HG03039 (cell line): ENCODE data around the gene CDKAL1.
"Not testable (repeated sequence)": the region's sequence is repeated elsewhere in the genome, so short reads cannot be mapped to it uniquely, and the experiment has no call there.

ENCODE experiments used
- ATAC-seq: cut with Tn5 transposase; IDR thresholded peaks from one replicate; pipeline ENCODE4 v1.9.1; 2021; ENCODE audit warnings: mild to moderate bottlenecking, moderate library complexity; ENCODE audit not compliant: unreplicated experiment

CDKAL1 gene

DNA sequence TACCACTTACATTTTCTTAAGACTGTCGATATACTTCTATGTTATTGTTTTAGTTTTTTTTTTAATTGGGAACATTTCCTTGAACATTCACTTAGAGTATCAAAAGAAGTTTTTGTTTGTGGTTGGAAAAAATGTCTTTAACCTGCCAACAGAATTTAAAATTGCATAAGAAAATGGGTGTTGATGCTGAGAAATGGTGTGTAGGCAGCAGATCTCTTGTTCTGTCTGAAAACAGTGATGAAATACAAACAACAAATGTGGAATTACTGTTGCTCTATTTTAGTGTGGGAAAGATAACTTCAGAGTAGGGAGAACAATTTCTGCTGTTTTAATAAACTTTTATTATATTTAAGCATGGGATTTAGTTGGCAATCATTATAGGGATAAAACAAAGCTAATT, 293.5 kb downstream of the CDKAL1 start:
- ATAC-seq = no peak

- ATAC-seq = no peak
Measured at GRCh38 chr6:20830576-20830975, 296.3 kb downstream of the CDKAL1 start.

DNA sequence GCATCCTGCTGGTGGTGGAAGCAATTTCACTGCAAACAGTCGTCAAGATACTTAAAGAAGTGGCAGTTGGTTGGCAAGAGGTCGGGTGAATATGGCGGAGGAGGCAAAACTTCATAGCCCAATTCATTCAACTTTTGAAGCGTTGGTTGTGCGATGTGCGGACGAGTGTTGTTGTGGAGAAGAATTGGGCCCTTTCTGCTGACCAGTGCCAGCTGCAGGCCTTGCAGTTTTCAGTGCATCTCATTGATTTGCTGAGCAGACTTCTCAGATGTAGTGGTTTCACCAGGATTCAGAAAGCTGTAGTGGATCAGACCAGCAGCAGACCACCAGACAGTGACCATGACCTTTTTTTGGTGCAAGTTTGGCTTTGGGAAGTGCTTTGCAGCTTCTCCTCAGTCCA, 297.0 kb downstream of the CDKAL1 start:
- ATAC-seq = not testable (repeated sequence)

DNA sequence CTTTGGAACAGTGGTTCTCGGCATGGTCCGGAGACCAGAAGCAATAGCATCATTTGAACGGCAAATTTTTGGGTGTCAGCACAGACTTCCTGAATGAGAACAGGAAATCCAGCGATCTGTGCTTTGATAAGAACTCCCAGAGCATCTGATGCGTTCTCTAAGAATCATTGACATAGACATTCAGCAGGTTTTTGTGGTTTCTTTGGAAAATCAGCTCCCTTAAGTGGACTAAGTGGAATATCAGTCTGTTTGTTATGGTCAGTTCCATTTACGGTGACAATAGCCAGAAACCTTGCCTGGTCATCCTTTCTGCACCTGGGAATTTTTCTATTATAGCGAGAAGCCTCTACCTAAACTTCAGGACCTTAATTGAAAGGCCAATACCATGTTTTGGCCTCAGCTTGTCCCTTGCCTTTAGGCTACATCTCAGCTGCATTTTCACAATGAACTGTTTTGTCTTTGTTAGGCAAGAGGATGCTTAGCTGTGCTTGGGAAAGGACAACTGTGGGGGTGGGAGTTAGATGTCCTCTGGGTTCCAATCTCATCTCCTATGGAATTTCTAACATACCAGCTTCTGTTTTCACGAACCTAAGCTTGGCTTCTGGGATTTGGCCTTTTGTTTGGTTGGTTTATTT, 299.7 kb downstream of the CDKAL1 start:
- ATAC-seq = no peak

DNA sequence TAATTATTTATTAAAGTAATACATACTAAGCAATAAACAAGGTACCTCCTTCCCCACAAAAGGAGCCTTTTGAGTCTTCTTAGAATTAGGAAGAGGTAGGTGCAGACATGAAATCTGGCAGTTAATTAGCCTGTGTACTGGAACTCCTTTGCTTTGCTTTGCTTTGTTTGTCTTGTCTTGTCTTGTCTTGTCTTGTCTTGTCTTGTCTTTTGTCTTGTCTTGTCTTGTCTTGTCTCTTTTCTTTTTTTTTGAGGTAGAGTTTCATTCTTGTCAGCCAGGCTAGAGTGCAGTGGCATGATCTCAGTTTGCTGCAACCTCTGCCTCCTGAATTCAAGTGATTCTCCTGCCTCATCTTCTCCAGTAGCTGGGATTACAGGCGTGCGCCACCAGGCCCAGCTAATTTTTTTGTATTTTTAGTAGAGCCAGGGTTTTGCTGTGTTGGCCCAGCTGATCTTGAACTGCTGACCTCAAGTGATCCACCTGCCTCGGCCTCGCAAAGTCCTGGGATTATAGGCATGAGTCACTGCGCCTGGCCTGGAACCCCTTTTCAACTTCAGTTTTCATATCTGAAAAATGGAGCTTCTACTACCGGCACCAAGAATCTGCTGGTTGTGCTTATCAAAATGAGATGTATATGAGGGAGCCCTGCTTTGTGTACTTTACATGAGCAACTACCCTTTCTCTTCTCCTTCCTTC, 301.2 kb downstream of the CDKAL1 start:
- ATAC-seq = no peak

DNA sequence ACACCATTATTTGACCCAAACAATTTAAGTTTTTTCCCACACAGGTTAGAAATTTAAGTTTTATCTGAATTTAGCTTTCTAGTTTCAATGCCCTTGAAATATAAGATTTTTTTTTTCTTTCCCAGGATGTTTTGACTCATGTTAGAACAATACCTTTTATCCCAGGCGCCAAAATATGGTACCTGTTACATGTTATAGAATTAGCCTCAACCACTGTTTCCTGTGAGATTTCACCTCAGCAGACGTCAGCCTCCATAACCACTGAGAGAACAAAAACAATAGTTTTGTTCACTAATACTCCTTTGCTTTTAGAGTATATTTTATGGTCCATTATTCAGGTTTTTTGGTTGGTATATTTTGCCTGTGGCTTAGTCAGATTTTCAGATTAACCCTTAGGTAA, 302.9 kb downstream of the CDKAL1 start:
- no peak for ATAC-seq

GRCh38 chr6:20838113-20838512, 303.9 kb downstream of the CDKAL1 start:
- ATAC-seq = no peak

GRCh38 chr6:20839630-20840029, 305.4 kb downstream of the CDKAL1 start:
- no peak for ATAC-seq

- no peak for ATAC-seq
Measured at GRCh38 chr6:20840675-20841074, 306.4 kb downstream of the CDKAL1 start.

GRCh38 chr6:20841806-20842205, 307.5 kb downstream of the CDKAL1 start:
- no peak for ATAC-seq

DNA sequence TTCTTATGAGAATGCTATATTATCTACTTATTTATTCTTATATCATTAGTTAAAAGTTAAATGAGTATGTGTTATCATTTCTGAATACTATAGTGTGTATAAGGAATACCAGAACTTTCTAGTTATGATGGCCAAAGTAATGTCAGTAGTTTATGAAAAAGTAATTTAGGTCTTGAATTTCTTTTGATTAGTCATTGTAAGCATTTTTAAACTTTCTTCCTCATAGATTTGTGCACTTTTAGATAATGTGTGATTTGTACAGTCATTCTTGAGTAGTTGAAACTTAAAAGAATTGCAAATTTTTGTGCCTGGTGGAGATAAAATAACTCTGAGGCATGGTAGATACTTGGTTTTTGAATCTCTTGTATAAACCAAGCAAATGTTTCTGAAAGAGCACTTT, 311.3 kb downstream of the CDKAL1 start:
- no peak for ATAC-seq

DNA sequence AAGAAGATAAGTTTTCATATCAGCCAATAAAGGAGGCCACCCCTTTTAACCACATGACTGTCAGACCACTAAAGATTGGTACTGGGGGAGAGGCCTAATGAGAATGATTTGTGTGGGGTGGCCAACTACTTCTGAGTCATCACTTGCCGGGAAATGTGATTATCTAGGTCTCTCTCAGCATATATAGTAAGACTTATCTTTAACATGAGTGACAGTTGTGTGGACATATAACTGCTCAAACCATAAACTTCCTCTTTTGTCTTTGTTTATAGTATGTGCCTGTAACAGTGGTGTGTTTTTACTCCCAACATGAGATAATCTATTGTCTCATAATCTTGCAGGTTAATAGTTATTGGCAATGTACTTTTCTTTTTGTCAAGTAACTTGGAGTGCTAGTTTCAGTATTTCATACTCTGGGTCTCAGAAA, 312.4 kb downstream of the CDKAL1 start:
- ATAC-seq = no peak

DNA sequence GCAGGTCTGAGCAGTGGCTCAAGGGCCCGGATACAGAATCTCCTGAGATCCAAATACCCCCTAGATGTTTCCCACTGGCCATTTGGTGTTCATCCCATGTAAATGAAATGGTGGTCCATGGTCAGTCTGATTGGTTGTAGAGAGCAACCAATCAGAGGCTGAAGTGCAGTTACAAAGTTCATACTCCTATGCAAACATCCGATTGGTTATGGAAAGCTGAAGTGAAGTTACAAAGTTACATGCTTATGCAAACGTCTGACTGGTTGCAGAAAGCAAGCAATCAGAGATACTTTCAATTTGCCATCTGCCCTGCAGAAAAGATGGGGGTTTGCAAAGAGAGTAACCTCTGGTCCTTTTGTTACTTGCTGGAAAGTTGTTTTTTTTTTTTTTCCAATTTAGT, 313.6 kb downstream of the CDKAL1 start:
- ATAC-seq = no peak

DNA sequence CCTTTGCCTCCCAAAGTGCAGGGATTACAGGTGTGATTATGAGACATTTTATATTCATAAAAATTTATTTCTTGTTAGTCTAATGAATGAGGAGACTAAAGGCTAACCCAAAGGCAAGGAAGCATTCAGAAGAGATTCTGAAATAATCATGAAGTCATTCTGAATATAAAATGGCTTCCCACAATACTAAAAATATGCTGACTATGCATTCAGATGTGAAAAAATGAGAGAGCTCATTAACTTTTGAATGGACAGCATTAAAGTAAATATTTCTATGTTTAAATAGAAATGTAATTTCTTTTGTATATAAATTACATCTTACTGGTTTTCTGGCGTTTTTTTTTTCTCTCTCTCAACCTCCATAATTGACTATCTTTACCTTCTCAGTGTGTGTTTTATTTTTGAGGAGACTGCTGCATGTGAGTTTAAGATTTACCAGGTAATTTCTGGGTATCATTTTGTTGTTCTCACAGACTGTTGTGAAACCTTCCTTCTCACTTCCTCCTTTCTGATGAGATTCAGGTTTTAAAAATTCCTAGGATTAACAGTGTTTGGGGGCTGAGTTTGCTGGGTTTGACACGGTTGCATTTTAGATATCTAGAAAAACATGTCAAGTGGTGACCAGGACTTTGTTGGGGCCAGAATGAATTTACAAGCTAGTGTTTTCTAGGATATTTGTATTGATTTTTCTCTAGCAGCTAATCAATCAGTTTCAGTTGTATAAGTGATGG, 316.6 kb downstream of the CDKAL1 start:
- no peak for ATAC-seq

DNA sequence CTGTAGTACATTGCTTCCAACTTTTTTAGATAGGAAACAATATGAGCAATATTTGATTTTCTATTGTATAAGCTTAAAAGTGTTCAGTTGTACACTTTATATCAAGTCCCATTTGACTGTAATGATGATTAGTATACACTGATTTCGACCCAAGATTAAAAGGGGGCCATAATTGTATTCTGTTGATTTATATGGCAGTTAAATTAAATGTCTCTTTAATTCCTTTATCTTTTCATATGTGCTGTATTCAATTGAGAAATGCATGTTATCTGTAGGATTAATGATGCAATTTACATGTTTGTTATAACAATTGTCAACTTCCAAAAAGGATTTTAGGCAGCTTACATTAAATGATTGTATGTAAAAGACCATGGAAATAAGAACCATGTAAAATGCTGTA, 317.5 kb downstream of the CDKAL1 start:
- no peak for ATAC-seq

DNA sequence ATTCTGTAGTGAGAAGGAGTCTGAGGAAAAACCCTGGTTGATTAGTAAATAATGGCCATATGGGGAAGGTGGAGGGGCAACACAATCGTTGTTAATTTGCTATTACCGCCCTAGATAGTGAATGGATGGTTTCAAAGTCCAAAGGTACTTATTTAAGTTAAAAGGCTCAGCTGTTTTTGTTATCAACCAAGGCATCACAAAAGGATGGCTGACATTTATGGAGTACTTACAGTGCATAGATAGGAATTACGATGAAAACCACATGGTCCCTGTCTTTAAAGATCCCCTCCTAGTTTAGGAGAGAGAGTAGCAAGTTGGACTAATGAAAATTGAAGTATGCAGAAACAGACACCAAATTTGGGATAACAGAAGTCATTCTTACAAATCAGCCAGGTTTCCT, 319.6 kb downstream of the CDKAL1 start:
- ATAC-seq = no peak

GRCh38 chr6:20856681-20857288, 322.5 kb downstream of the CDKAL1 start:
- ATAC-seq = no peak

DNA sequence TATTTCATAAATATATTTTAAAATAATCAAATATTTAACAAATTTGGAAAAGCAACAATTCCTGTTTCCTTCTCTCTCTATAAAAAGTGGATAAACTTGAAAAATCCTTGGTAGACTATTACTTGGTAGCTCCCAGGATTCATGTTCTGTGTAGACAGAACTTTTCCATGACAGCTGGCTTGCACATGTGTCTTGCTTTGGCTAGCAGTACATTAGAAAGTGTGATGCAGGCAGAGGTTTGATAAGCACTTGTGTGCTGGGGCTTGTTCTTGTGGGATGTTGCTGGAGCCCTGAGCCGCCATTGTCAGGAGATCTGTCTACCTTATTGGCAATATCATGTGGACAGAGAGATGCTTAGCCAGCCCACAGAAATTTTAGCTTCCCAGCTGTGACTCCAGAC, 327.2 kb downstream of the CDKAL1 start:
- no peak for ATAC-seq

- ATAC-seq = no peak
Measured at GRCh38 chr6:20866036-20866435, 331.8 kb downstream of the CDKAL1 start.

GRCh38 chr6:20866935-20867703, 332.9 kb downstream of the CDKAL1 start:
- no peak for ATAC-seq
